HUES64 (cell line): ENCODE results near the gene UPF2.

Experiments
- H3K27ac ChIP-seq: 2 replicates; pipeline ENCODE4 v1.7.0; 2013; ENCODE audit warnings: low read depth, low read length, inconsistent platforms
- H3K27me3 ChIP-seq: 2 replicates; pipeline ENCODE4 v1.6.1; 2013; ENCODE audit warnings: mild to moderate bottlenecking, low read length; ENCODE audit not compliant: insufficient read depth
- H3K36me3 ChIP-seq: 2 replicates; pipeline ENCODE4 v1.6.1; 2013; ENCODE audit warnings: mild to moderate bottlenecking, low read length; ENCODE audit not compliant: insufficient read depth
- H3K4me1 ChIP-seq: 2 replicates; pipeline ENCODE4 v1.6.1; 2013; ENCODE audit warnings: mild to moderate bottlenecking, low read length, moderate library complexity; ENCODE audit not compliant: insufficient read depth
- H3K4me3 ChIP-seq: 2 replicates; pipeline ENCODE4 v1.5.1; 2013; ENCODE audit warnings: mild to moderate bottlenecking, low read length, moderate library complexity
- H3K9ac ChIP-seq: 2 replicates; pipeline ENCODE4 v1.6.1; 2013; ENCODE audit warnings: mild to moderate bottlenecking, low read depth, low read length
- H3K9me3 ChIP-seq: 2 replicates; pipeline ENCODE4 v1.6.1; 2013; ENCODE audit warnings: low read depth, low read length; ENCODE audit not compliant: insufficient read depth
- WGBS: fragments of 150-250, 120-280 bp; methylation state at CpG from one replicate; pipeline ENCODE4 v1.1.7; 2013; ENCODE audit warnings: missing lambda C conversion rate; 5-methylcytosine and 5-hydroxymethylcytosine counted together

UPF2 gene

GRCh38 chr10:11921800-11922392 lies 120.7 kb downstream of the UPF2 start:
- no peaks in the 10 kb centered on the region for H3K9me3 ChIP-seq
- 95% methylated on average over 11 of the region's 11 CpGs for WGBS
- H3K4me1 ChIP-seq: 0 out of 2 replicates have a peak, but pooled peaks cover 7% of the 10 kb centered on the region
- no peak overlapping the region for H3K4me3 ChIP-seq
- H3K27ac ChIP-seq: no peak overlapping the region
- H3K36me3 ChIP-seq: peaks cover 58% of the 10 kb centered on the region
- H3K9ac ChIP-seq: no peak overlapping the region
- H3K27me3 ChIP-seq: no peaks in the 10 kb centered on the region

- 0 out of 2 replicates have a peak, but pooled peaks cover 7% of the 10 kb centered on the region for H3K4me1 ChIP-seq
- H3K9ac ChIP-seq: no peak overlapping the region
- H3K27me3 ChIP-seq: no peaks in the 10 kb centered on the region
- H3K27ac ChIP-seq: no peak overlapping the region
- H3K9me3 ChIP-seq: no peaks in the 10 kb centered on the region
- peaks cover 39% of the 10 kb centered on the region for H3K36me3 ChIP-seq
- H3K4me3 ChIP-seq: no peak overlapping the region
- WGBS: 96% methylated on average over 7 of the region's 7 CpGs
Measured at GRCh38 chr10:11919271-11919670, 123.3 kb downstream of the UPF2 start.

GRCh38 chr10:11918384-11918783 lies 124.2 kb downstream of the UPF2 start:
- H3K9me3 ChIP-seq: no peaks in the 10 kb centered on the region
- no peak overlapping the region for H3K27ac ChIP-seq
- H3K27me3 ChIP-seq: no peaks in the 10 kb centered on the region
- H3K36me3 ChIP-seq: peaks cover 34% of the 10 kb centered on the region
- no peak overlapping the region for H3K9ac ChIP-seq
- H3K4me3 ChIP-seq: no peak overlapping the region
- 93% methylated on average over 8 of the region's 8 CpGs for WGBS
- H3K4me1 ChIP-seq: 0 out of 2 replicates have a peak, but pooled peaks cover 7% of the 10 kb centered on the region

GRCh38 chr10:11913079-11913641 lies 129.4 kb downstream of the UPF2 start:
- H3K27me3 ChIP-seq: no peaks in the 10 kb centered on the region
- 62% methylated on average over 11 of the region's 11 CpGs for whole genome bisulfite sequencing
- no peak overlapping the region for H3K27ac ChIP-seq
- peaks cover 7% of the 10 kb centered on the region; the same call in 1 of the 2 replicates for H3K4me1 ChIP-seq
- H3K36me3 ChIP-seq: no peaks in the 10 kb centered on the region
- H3K4me3 ChIP-seq: no peak overlapping the region
- no peak overlapping the region for H3K9ac ChIP-seq
- no peaks in the 10 kb centered on the region for H3K9me3 ChIP-seq

GRCh38 chr10:11910102-11910501 lies 132.5 kb downstream of the UPF2 start:
- H3K9me3 ChIP-seq: no peaks in the 10 kb centered on the region
- no peak overlapping the region for H3K9ac ChIP-seq
- no peak overlapping the region for H3K27ac ChIP-seq
- WGBS: 94% methylated on average over 10 of the region's 10 CpGs
- H3K4me3 ChIP-seq: no peak overlapping the region
- peaks cover 7% of the 10 kb centered on the region; the same call in 1 of the 2 replicates for H3K4me1 ChIP-seq
- H3K27me3 ChIP-seq: no peaks in the 10 kb centered on the region
- H3K36me3 ChIP-seq: no peaks in the 10 kb centered on the region

- H3K9ac ChIP-seq: no peak overlapping the region
- no peak overlapping the region for H3K27ac ChIP-seq
- no peaks in the 10 kb centered on the region for H3K9me3 ChIP-seq
- no peaks in the 10 kb centered on the region for H3K36me3 ChIP-seq
- 88% methylated on average over 10 of the region's 10 CpGs for WGBS
- H3K4me1 ChIP-seq: peaks cover 7% of the 10 kb centered on the region; the same call in 1 of the 2 replicates
- H3K27me3 ChIP-seq: no peaks in the 10 kb centered on the region
- H3K4me3 ChIP-seq: no peak overlapping the region
Measured at GRCh38 chr10:11909618-11910017, 133.0 kb downstream of the UPF2 start.

- Histone ChIP-seq H3K9ac (no peak overlapping the region), H3K27ac (no peak overlapping the region), H3K4me1 (peaks cover 7% of the 10 kb centered on the region; the same call in 1 of the 2 replicates), H3K4me3 (no peak overlapping the region), H3K36me3 (no peaks in the 10 kb centered on the region), H3K9me3 (no peaks in the 10 kb centered on the region), H3K27me3 (no peaks in the 10 kb centered on the region)
- 92% methylated on average over 11 of the region's 11 CpGs for WGBS
Measured at GRCh38 chr10:11908991-11909390, 133.6 kb downstream of the UPF2 start.

- WGBS: 93% methylated on average over 10 of the region's 10 CpGs
- no peak overlapping the region for H3K27ac ChIP-seq
- H3K36me3 ChIP-seq: no peaks in the 10 kb centered on the region
- no peak overlapping the region for H3K9ac ChIP-seq
- no peaks in the 10 kb centered on the region for H3K27me3 ChIP-seq
- H3K4me3 ChIP-seq: no peak overlapping the region
- H3K9me3 ChIP-seq: no peaks in the 10 kb centered on the region
- peaks cover 7% of the 10 kb centered on the region; the same call in 1 of the 2 replicates for H3K4me1 ChIP-seq
Measured at GRCh38 chr10:11908536-11908935, 134.1 kb downstream of the UPF2 start.

GRCh38 chr10:11907914-11908313 lies 134.7 kb downstream of the UPF2 start:
- WGBS: 94% methylated on average over 18 of the region's 18 CpGs
- Histone ChIP-seq H3K27me3 (no peaks in the 10 kb centered on the region), H3K9me3 (no peaks in the 10 kb centered on the region), H3K4me1 (peaks cover 4% of the 10 kb centered on the region; the same call in 1 of the 2 replicates), H3K36me3 (no peaks in the 10 kb centered on the region), H3K27ac (no peak overlapping the region), H3K4me3 (no peak overlapping the region), H3K9ac (no peak overlapping the region)

- H3K27ac ChIP-seq: no peak overlapping the region
- no peaks in the 10 kb centered on the region for H3K27me3 ChIP-seq
- 90% methylated on average over 8 of the region's 8 CpGs for WGBS
- H3K9ac ChIP-seq: no peak overlapping the region
- H3K4me1 ChIP-seq: peaks cover 2% of the 10 kb centered on the region; the same call in 1 of the 2 replicates
- H3K36me3 ChIP-seq: no peaks in the 10 kb centered on the region
- H3K9me3 ChIP-seq: no peaks in the 10 kb centered on the region
- H3K4me3 ChIP-seq: no peak overlapping the region
Measured at GRCh38 chr10:11906714-11907113, 135.9 kb downstream of the UPF2 start.

GRCh38 chr10:11902646-11903045 lies 140.0 kb downstream of the UPF2 start:
- Histone ChIP-seq H3K27me3 (no peaks in the 10 kb centered on the region), H3K36me3 (no peaks in the 10 kb centered on the region), H3K9me3 (no peaks in the 10 kb centered on the region), H3K27ac (no peak overlapping the region), H3K4me1 (peaks cover 9% of the 10 kb centered on the region; the same call in 1 of the 2 replicates), H3K9ac (no peak overlapping the region), H3K4me3 (no peak overlapping the region)
- WGBS: 94% methylated on average over 6 of the region's 7 CpGs
